HG03575 (cell line): ENCODE data around the gene USP22.

Experiments
- ATAC-seq: cut with Tn5 transposase; IDR thresholded peaks from one replicate; pipeline ENCODE4 v1.9.1; 2021; ENCODE audit not compliant: unreplicated experiment, insufficient number of reproducible peaks, low FRiP score; ENCODE audit errors: extremely low read depth

Gene USP22

DNA sequence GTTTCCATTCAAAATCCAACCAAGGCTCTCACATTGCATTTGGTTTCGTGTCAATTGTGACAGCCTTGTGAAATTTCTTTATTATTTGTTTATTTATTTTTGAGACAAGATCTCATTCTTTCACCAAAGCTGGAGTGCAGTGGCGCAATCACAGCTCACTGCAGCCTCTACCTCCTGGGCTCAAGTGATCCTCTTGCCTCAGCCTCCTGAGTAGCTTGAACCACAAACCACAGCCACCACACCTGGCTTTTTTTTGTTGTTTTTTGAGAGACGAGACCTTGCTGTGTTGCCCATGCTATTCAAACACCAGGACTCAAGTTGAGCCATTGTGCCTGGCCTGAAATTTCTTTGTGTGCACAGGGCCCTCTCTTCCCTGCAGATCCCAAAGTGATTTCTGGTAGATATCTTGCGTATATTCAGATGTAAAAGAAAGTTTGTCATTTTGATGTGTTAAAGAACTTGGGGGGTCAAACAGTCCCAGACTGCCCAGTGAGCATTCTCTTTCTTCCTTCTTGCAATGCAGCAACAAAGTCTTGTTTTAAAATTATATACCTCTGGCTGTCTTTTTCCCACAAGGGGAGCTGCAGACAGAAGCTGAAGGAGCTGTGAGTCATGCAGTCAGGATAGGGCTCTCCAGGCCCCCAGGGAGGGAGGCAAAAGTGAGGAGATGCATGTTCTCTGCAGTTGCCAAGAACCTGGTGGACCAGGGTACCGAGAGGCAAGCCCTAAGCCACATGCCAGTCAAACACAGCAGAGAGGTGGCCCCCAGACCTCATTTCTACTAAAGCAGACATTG, 15.5 kb upstream of the USP22 start:
- no peak for ATAC-seq

DNA sequence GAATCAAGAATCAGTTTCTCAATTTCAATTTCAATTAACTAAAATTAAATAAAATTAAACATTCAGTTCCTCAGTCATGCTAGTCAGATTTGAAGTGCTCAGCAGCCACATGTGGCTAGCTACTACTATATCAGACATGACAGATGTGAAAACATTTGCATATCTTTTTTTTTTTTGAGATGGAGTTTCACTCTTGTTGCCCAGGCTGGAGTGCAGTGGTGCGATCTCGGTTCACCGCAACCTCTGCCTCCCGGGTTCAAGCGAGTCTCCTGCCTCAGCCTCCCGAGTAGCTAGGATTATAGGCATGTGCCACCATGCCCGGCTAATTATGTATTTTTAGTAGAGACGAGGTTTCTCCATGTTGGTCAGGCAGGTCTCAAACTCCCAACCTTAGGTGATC, 10.2 kb upstream of the USP22 start:
- ATAC-seq, result peak; percentile 82

- ATAC-seq, result no peak
Measured at GRCh38 chr17:21049457-21049856, 6.6 kb upstream of the USP22 start.

- no peak for ATAC-seq
Measured at GRCh38 chr17:21046216-21046615, 3.4 kb upstream of the USP22 start.

DNA sequence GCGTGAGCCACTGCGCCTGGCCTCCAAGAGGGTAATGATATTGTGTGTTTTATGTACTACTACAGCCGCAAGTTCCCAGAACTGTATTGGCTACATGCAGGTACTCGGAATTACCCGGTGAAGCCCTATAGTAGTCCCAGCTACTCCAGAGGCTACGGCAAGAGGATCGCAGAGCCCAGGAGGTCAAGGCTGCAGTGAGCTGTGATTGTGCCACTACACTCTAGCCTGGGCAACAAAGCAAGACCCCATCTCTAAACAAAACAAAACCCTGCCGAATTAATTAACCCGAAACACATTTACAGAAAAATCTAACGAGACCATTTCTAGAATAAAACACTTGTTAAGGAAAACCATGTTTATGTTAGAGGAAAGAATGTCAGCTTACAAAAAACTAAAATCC, 2.2 kb upstream of the USP22 start:
- ATAC-seq, result no peak

DNA sequence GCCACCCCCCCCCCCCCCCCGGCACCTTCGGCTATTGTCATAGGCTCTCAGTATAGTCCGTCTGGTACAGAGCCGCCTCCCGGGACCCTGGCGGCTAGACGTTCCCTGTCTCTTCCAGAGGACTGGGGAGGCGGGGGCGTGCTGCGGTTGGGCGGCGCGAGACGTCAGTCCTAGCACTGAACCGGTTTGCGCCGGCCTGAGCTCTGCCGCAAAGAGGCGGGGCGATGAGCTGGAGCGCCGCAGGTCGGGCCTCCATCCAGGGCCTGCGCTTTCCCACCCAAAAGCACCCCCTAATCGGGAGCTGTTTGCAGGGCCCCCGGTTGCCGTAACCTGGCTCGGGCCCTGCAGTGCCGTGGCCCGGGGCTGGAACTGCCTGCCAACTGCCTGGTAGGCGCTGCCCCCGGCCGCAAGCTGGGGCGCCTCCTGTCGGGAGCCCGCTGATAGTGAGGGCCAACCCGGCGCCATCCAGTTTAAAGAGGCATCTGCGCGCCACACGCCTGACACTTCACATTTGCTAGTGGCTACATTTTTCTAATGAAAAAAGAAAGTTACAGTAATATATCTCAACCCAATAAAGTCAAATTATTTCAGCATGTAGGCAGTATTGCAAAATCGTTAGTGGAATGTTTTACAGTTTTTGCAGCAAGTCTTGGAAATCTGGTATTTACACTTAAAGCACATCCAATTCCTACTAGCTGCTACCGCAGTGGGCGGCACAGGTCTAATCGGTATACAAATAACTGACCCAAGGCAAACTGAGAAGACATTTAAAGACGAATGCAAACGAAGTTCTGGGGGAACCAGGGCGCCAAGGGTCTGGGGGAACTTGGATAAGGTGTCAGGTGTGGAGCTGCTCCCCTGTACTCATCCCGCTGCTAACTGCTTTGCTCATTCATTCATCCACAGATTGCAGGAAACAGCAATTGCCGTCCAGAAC, 753 bp upstream of the USP22 start:
- ATAC-seq, result peak; percentile 33

- no peak for ATAC-seq
Measured at GRCh38 chr17:21041741-21042457, 912 bp downstream of the USP22 start.

DNA sequence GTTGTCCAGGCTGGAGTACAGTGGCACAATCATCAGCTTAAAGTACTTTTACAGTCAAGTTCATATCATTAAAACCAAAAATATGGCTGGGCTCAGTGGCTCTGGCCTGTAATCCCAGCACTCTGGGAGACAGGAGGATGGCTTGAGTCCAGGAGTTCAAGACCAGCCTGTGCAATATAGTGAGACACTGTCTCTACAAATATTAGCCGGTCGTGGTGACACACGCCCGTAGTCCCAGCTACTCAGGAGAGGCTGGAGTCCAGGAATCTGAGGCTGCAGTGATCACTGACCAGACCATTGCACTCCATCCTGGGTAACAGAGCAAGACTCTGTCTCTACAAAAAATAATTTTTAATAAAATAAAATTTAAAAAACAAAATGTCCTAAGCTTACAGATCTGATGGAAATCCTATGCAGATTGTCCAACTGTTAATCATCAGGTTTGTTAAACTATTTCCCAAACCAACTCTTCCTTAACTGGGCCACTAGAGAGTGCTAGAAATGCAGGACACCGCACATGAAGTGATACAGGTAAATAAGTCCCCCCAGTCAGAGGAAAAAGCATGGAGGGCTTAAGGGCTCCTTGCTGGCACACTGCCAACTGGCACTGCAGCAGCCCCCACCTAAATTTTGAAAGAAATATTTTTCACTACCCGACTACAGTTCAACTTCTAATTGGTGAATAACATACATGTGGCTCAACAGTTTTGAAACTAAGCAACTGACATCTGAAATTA, 2.8 kb downstream of the USP22 start:
- ATAC-seq, result no peak

DNA sequence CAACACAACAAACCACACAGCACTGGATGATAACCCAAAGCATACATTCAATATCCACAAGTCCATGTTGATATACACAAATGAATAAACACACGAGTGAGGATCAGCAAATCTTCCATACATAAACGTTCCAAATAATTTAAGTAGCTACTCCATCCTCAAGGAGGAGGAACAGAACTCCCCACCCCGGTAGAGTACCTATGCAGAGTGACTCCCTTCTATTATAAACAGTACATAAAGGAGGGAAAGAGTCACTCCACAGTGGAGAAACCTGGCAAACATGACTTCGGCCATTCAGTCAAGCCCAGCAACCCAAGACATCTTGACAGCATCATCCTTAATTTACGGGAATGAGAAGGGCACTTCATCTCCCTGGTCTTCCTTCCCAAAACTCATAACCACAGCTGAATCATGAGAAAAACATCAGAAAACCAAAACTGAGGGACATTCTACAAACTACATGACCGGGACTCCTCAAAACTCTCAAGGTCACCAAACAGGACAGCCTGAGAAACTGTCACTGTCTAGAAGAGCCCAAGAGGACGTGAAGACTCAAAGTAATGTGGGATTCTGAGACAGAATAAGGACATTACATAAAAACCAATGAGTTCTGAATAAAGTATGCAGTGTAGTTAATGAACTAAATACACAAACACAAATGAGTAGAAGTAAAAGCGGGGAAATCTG, 5.6 kb downstream of the USP22 start:
- no peak for ATAC-seq

DNA sequence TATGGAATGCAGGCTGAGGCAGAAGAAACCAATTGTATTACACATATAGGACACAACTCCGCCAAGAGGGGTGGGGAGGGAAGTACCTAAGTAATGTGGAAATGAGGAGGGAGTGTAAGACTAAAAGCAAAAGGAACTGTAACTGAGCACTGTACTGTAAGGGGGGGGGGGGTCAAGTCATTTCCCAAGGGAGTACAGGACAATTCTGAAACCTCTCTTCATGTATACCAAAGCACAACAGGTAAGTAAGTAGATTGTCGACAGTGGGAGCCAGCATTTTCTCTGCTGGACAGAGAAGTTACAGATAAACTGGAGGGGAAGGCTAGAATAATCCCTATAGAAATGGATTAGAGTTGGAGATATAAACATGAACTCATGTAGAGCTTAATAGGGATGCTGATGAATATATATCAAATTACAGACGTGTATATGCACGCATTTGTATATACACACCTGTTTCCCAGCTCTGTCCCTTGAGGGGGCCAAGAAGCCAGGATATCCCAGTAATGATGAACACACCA, 6.4 kb downstream of the USP22 start:
- no peak for ATAC-seq

DNA sequence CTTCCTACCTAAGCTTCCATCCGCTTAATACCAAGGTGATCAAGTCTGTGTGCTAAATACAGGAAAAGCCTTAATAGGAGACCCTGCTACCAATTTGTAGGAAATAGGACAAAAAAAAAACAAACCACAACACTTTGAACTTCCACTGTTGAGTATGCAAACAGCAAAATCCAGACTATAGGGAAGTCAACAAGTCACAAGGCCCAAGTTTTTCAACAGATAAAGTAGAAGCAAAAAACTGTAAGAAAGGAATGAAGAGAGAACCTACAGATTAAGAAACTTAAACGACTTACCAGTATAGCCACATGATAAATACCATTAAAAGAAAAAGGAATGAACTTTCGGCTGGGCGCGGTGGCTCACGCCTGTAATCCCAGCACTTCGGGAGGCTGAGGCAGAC, 7.4 kb downstream of the USP22 start:
- no peak for ATAC-seq

GRCh38 chr17:21034340-21035235, 8.2 kb downstream of the USP22 start:
- ATAC-seq, result no peak

DNA sequence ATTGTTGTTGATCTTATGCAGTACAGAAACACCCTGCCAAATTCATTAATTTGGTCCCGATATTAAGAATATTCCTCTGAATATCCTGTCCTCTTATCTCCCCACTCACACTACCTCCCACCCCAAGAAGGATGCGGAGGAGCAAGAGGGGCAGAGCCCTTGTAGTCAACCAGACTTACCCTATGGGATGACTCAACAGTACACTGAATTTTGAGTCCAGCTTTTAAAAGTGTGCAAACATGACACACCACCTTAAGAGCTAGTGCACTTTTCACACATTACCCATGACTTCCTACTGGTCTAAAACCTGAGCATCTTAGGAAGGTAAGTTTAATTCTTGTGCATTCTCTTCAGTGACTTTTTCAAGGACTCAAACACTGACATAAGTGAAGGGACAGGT, 9.5 kb downstream of the USP22 start:
- no peak for ATAC-seq

DNA sequence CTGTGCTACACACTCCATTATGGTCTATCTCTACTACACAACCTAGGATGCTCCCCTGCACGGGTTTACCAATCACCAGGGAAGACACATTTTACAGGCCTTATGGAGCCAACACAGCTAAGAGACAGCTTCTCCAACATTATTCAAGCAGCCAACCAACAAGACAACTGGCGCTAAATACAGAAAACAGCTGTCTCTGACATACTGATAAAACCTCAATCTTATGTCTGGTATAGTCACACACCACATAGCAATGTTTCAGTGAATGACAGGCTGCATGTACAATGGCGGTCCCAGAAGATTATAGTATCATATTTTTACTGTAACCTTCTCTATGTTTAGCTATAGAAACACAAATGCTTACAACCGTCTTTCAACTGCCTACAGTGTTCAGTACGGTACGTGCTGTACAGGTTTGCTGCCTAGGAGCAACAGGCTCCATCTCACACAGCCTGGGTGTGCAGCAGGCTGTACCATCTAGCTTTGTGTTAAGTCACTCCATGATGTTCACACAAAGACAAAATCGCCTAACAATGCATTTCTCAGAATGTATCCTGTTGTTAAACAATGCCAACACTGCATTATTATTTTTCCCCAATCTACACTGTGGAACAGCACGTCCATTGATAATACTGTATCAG, 10.9 kb downstream of the USP22 start:
- ATAC-seq, result no peak

- ATAC-seq, result no peak
Measured at GRCh38 chr17:21030375-21030774, 12.4 kb downstream of the USP22 start.

GRCh38 chr17:21029515-21029914, 13.3 kb downstream of the USP22 start:
- ATAC-seq, result no peak

DNA sequence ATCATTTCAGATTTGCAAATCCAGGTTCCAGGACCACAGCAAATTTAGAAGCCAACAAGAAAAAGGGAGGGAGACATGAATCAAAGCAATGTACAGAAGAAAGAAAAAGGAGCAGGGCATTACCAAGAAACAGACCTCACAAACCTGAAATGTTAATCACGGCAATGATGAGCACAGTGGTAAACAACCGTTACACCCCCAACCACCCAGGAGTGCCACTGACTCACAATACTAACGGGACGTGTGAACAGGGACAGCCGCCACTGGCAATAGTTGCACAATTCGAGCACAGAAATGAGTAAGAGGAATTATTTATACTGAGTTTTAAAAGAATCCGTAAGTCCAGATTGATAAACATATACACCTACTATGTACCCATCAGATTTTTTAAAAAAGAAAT, 13.8 kb downstream of the USP22 start:
- ATAC-seq, result no peak
